Measurements from ENCODE around the gene GMPR. TPM values are rescaled to one million over a fixed set of nuclear protein-coding genes. Genes with fewer than 3 reads are reported as not detected.
A peak's percentile ranks its signal among the peaks of the same experiment; 100 is the strongest.

GMPR gene
- total RNA-seq, 1 experiment from 2014 or later: 0.47 TPM

DNA sequence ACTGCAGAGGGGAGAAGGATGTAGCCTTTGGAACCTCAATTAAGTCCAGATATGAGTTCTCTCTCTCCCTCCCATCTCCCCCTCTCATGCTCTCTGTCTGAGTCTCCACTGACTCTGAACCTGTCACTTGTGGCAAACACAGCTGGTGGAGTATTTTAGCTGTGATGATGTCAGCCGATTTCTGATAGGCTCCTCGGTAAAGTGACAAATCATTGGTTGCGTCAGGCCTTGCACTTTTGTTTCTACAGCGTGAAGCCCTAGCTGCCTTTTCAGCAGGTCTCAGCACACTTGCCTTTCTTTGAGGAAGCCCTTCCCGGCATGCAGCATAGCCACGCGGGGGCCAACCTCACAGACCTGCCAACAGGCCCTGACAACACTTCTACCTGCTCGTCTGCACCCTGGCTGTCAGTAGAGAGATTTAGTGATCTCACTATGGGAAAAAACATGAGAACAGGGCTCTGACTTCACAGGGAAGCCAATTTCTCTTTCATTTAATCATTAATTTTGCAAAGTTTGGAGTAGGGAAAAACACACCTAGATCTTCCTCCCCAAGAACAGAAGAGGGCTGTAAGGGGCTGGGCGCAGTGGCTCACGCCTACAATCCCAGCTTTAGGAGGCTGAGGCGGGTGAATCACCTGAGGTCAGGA, 84.4 kb downstream of the GMPR start:
- peak; percentile 21 for DNase-seq (ENCODE audit: extremely low read depth, low read depth)

DNA sequence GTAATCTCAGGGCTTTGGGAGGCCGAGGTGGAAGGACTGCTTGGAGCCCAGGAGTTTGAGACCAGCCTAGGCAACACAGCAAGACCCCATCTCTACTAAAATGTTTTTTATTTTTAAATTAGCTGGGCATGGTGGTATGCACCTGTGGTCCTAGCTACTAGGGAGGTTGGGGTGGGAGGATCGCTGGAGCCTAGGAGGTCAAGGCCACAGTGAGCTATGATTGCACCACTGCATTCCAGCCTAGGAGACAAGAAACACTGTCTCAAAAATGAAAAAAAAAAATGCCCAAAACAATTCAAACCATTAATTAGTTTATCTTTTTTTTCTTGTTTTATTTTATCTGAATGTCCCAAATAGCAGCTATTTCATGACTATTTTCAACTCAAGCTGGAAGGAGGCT, 85.8 kb downstream of the GMPR start:
- DNase-seq (ENCODE audit: extremely low read depth, low read depth): no peak

DNA sequence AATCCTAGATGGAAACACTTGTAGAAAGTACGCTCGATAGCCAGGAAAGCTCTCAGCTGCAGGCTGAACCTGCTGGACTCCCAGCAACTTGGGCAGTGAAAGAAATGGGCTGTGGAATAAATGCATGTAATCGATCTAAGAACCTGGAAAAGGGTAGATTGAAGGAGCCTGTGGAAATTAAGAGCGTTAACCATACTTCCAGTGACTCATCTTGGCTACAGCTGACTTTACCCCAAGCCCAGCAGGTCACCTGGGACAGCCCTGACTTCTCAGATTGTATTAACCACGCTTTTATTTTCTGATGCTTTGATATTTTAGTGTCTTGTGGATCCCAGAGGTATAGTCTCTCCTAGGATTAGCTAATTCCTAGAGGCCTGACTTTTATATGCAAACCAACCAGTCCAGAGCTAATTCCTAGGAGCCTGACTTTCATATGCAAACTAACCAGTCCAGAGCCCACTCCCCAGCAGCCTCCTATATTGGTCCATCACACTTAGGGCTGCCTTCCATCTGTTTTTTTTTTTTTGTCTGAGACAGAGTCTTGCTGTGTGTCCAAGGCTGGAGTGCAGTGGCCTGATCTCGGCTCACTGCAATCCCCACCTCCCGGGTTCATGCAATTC, 86.3 kb downstream of the GMPR start:
- no peak for DNase-seq (ENCODE audit: extremely low read depth, low read depth)

DNA sequence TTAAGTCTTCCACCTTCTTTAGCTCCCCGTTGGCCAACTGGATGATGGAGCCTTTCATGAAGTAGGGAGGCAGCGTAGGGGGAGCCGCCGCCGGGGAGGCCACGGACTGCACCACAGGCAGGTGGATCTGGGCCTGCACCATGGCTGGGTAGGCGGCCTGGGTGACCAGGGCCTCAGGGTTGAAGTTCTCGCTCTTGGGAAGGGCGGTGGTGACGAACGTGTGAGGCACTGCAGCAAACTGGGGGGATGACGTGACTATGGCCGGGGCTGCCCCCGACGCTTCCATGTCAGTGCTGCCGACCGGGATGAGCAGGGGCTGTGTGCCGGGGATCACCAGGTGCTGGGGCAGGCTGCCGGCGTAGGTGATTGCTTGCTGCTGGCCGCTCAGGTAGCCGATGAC, 88.1 kb downstream of the GMPR start:
- DNase-seq (ENCODE audit: extremely low read depth, low read depth): no peak

- DNase-seq (ENCODE audit: extremely low read depth, low read depth): no peak
These were observed 88.8 kb downstream of the GMPR start for GRCh38 chr6:16326971-16327776.

GRCh38 chr6:16327777-16328325, 89.5 kb downstream of the GMPR start:
- DNase-seq (ENCODE audit: extremely low read depth, low read depth): no peak

DNA sequence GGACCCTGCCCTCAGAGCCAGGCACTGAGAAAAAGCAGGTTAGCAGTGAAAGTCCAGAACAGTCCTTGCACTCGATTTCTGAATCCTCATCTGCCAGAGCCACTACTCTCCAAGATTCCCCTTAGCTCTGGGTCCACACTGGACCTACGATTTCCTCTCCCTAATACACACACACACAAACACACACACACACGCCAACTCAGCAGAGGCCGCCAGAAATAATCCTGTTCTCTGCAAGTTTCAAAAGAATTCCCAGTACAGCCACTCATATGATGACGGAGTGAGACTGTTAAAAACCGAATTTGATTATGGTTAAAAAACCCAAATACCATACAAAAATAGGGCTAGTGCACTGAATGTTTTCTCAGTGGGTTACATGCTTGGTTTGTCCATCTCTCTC, 90.8 kb downstream of the GMPR start:
- DNase-seq (ENCODE audit: extremely low read depth, low read depth): no peak

DNA sequence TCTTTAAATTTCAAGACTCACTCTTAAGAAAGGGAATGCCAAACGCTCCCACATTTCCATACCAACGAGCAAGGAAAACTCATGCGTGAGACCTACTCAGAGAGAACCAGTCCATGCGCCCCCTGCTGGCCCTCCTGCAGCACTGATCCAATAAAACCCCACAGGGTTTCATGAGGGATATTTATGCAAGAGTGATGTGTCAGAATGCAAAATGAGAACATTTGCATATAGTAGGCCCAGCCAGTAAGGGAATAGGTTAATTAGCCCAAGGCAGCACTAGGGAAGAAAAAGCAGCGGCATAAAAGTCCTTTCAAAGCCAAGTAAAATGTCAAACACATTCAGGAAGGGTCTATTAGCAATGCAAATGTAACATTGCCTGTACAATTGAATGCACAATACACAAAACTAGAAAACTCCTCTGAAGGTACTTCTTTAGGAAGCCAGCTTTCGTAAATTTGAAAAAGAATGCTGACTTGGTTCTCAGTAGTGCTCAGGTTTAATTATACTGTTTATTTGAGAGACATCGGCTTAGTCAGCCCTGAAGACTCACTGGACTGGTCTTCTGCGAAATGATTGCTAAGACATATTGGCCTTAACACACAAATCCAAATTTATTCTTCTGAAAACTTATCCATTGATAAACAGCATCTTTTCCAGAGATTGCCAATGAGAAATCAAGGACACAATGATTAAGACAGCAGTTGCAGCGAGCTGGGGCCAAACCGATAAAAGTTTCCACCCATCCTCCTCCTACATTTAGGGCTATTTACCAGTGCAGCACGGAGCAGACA, 93.2 kb downstream of the GMPR start:
- peak; percentile 55 for DNase-seq (ENCODE audit: extremely low read depth, low read depth)

DNA sequence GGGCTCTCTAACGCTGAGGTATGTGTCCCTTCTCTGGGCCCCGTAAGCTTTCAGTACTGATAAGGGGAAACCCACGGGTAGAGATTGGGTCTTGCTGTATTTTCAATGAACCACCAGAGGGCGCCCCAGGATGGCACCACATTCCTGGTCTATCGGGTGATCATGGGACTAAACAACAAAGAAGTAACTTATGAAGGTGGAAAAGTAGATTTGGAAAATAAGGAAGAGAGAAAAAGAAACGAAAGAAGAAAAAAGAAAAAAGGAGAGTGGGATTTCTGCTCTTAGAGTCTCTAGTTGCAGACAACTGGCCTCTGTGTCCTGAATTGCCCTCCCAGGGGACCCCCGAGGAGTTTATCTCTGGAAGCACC, 93.8 kb downstream of the GMPR start:
- peak; percentile 64 for DNase-seq (ENCODE audit: extremely low read depth, low read depth)

GRCh38 chr6:16333580-16333979, 95.2 kb downstream of the GMPR start:
- DNase-seq (ENCODE audit: extremely low read depth, low read depth): no peak

DNA sequence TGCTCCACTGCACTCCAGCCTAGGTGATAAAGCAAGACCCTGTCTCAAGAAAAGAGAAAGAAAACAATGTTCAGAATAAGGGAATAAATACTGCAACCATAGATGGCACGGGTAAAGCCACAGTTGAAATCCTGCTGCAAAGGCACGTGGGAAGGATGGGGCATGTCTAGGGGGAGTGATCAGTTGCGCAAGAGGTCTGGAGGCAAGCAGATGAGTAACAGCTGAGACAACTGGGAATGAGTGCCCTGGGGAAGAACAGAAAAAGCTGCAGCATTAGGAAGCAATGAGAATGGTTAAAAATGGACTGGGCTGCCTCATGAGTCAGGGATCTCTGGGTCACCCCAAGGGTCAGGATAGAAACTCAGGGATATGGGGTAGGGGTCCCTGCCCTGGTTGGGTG, 96.3 kb downstream of the GMPR start:
- no peak for DNase-seq (ENCODE audit: extremely low read depth, low read depth)

DNA sequence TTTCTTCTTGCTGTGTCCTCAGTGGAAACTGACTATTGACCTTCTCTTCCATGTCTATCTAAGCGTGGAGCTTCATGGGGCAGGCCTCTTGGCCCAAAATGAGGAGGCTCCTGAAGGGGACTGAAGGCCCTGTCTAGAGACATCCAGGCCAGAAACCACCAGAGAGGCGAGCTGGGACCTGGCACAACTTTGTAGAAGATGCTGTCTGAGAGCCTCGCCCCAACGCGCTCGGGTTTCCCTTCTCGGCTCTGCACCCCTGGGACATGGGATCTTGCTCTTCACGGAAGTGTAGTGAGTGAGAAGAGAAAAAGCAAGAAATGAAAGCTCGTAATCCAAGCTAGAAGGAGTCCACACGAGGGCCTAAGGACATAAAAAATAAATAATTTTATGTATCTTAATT, 96.8 kb downstream of the GMPR start:
- no peak for DNase-seq (ENCODE audit: extremely low read depth, low read depth)

DNA sequence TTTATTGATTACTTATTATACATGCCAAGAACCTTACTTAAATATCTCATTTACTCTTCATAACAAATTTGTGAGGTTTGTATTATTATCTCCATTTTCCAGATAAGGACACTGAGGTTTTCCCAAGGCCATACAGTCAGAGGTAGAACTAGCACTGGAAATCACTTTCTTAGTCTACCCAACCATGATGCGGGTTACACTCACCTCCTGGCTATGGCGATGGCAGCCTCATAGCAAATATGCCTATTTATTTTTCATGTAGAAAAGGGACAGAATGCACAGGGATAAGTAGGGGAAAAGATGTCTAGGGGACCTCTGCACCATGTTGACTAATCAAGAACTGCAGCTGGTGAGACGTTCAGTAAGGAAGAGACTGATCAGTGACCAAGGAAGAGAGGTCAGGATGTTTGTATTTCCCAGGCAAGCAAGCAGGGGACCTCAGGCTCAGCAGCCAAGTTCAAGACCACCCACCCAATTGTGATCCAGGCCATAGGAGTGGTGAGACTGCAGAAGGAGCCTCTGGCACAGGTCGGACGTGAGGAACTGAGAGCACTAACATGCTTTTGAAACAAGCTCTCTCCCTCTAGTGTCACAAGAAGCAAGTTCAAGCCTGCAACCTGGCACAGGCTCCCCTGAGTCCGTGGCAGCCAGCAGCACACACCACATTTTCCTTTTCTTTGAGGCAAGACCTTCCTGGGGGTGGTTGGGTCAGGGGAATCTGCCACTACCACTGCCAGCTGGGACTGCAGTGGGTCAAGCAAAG, 97.8 kb downstream of the GMPR start:
- DNase-seq (ENCODE audit: extremely low read depth, low read depth): no peak

DNA sequence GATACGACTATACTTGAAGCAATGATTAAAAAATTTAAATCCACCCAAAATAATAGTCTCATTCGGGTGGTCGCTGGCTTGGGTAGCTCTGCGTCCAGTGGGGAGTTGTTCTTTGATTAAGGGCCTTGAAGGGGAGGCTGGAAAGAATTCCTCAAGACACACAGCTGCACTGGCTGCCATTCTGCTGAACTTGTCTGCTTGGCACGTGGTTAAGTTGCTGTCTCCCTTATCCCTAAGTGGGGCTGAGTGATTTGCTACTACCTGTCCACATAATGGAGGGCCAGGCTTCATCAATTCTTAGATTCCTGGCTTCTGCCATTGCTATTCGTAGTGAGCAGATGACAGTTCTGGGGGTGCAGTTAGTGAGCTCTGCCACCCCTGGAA, 98.5 kb downstream of the GMPR start:
- no peak for DNase-seq (ENCODE audit: extremely low read depth, low read depth)

GRCh38 chr6:16337295-16337975, 99.0 kb downstream of the GMPR start:
- DNase-seq (ENCODE audit: extremely low read depth, low read depth): no peak

- peak; percentile 17 for DNase-seq (ENCODE audit: extremely low read depth, low read depth)
These were observed 100.3 kb downstream of the GMPR start for GRCh38 chr6:16338577-16339264.

GRCh38 chr6:16339265-16339587, 100.8 kb downstream of the GMPR start:
- no peak for DNase-seq (ENCODE audit: extremely low read depth, low read depth)

DNA sequence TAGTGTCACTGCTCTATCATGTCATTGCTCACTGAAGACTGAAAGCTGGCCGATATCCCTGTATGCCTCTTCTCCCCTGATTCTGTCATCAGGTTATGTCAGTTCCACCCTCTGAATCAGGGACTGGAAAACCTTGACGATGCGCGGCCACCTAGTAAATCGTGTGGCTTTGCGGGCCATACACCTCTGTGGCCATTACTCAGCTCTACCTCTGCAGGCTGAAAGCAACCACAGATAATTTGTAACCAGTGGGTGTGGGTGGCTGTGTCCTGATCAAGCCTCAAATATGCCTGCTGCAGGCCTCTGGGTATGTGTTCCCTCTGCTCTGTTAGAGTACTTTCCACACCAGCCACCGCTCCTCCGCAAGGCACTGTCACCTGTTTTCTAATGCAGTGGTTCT, 105.2 kb downstream of the GMPR start:
- no peak for DNase-seq (ENCODE audit: extremely low read depth, low read depth)

GRCh38 chr6:16344756-16345155, 106.4 kb downstream of the GMPR start:
- DNase-seq (ENCODE audit: extremely low read depth, low read depth): no peak

All from NCI-H460 (cell line).